Measurements from ENCODE around the gene KAT6B. TPM values are rescaled to one million over a fixed set of nuclear protein-coding genes. Genes with fewer than 3 reads are reported as not detected.

Gene KAT6B
- total and polyA plus RNA-seq, 11 donors: 10.4 to 61.3 (median 42.9) TPM

DNA sequence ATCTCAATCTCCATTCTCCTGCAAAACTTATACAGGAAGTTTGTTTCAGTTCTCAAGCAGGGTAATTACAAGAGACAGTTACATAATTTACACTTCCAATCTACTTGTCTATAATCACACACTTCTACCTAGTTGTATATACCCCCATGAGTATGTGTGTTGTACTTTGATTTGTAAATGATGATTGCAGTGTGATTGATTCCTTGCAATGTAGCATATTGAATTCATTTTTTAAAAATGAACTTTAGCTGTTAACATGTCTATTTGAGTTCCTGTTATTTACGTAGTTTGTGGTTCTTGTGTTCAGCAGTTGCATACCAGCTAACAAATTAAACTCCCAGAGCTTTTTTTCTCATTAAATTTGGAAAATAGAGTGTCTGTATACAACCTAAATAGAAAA lies 182.6 kb downstream of the KAT6B start:
- no peak for TF ChIP-seq POLR2A (IDR thresholded peaks at IDR 0.05)
- TF ChIP-seq, protein P1, sequence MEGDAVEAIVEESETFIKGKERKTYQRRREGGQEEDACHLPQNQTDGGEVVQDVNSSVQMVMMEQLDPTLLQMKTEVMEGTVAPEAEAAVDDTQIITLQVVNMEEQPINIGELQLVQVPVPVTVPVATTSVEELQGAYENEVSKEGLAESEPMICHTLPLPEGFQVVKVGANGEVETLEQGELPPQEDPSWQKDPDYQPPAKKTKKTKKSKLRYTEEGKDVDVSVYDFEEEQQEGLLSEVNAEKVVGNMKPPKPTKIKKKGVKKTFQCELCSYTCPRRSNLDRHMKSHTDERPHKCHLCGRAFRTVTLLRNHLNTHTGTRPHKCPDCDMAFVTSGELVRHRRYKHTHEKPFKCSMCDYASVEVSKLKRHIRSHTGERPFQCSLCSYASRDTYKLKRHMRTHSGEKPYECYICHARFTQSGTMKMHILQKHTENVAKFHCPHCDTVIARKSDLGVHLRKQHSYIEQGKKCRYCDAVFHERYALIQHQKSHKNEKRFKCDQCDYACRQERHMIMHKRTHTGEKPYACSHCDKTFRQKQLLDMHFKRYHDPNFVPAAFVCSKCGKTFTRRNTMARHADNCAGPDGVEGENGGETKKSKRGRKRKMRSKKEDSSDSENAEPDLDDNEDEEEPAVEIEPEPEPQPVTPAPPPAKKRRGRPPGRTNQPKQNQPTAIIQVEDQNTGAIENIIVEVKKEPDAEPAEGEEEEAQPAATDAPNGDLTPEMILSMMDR (IDR thresholded peaks at IDR 0.05): no peak
- ATAC-seq (no peak), DNase-seq (no peak)
- 86 to 93% (median 89%) methylated on average over 1 of the region's 1 CpG for WGBS, 4 donors
- H3K27ac ChIP-seq: no peak overlapping the region
- peaks cover 0 to 26% (median 1%) of the 10 kb centered on the region in 12 donors for H3K4me1 ChIP-seq
- no peaks in the 10 kb centered on the region for H3K9me3 ChIP-seq
- peaks cover 0 to 14% (median 0%) of the 10 kb centered on the region in 9 donors for H3K36me3 ChIP-seq
- H3K27me3 ChIP-seq: no peaks in the 10 kb centered on the region
- intact Hi-C loops (cut with DNase I): loop anchor here in 1 of 10 donors (10.0 kb wide), 1 partner anchor 244 kb away; no protein-coding TSS in a partner anchor
- H3K4me3 ChIP-seq: no peak overlapping the region

DNA sequence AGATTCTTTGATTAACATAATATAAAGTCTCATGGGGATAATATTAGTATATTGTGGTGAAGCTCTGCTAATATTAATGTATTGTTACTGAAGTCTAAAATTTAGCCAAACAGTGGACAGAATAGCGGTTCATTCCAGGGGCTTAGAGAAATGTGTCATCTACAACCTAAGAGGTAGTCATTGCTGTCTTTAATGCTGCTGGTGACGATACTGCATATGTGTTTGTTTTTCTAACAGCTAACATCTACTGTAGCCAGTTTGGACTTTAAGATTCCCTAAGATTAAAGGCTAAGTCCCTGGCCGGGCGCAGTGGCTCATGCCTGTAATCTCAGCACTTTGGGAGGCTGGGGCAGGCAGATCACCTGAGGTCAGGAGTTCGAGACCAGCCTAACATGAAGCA lies 183.0 kb downstream of the KAT6B start:
- WGBS, 4 donors: 88 to 97% (median 95%) methylated on average over 5 of the region's 5 CpGs
- ATAC-seq (no peak), DNase-seq (no peak)
- Histone ChIP-seq H3K4me1 (peaks cover 0 to 31% (median 4%) of the 10 kb centered on the region in 12 donors), H3K4me3 (no peak overlapping the region), H3K9me3 (no peaks in the 10 kb centered on the region), H3K27me3 (no peaks in the 10 kb centered on the region), H3K27ac (no peak overlapping the region), H3K36me3 (peaks cover 0 to 14% (median 0%) of the 10 kb centered on the region in 9 donors)
- TF ChIP-seq, protein P1 (IDR thresholded peaks at IDR 0.05): no peak
- no peak for TF ChIP-seq POLR2A (IDR thresholded peaks at IDR 0.05)
- intact Hi-C loops (cut with DNase I): loop anchor here in 1 of 10 donors (10.0 kb wide), 1 partner anchor 245 kb away; no protein-coding TSS in a partner anchor

DNA sequence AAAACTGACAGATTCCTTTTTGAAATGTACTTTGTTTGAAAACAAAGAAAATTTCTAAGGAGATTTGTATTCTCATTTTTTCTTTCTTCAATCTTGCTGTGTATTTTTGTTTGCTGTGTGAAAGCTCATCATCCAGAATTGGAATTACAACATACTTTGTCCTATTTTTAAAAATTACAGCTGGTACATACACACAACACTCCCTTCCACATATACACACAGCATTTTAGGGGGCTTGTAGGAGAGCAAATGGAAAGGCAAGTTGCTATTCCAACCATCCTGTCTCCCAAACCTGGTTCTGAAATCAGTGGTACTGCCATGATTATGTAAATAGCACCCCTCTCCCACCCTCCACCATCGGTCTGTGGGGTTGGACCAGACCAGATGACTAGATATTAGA lies 184.0 kb downstream of the KAT6B start:
- no peaks in the 10 kb centered on the region for H3K27me3 ChIP-seq
- peaks cover 0 to 14% (median 0%) of the 10 kb centered on the region in 9 donors for H3K36me3 ChIP-seq
- 85 to 100% (median 95%) methylated on average over 1 of the region's 1 CpG for WGBS, 4 donors
- peaks cover 0 to 41% (median 5%) of the 10 kb centered on the region in 12 donors for H3K4me1 ChIP-seq
- intact Hi-C loops (cut with DNase I): loop anchor here in 1 of 10 donors (10.0 kb wide), 1 partner anchor 224 kb away; the partner anchor contains the start of gene COMTD1
- no peak for DNase-seq
- no peak for TF ChIP-seq POLR2A (IDR thresholded peaks at IDR 0.05)
- TF ChIP-seq, protein P1 (IDR thresholded peaks at IDR 0.05): no peak
- H3K27ac ChIP-seq: no peak overlapping the region
- H3K9me3 ChIP-seq: no peaks in the 10 kb centered on the region
- ATAC-seq: no peak
- H3K4me3 ChIP-seq: no peak overlapping the region

DNA sequence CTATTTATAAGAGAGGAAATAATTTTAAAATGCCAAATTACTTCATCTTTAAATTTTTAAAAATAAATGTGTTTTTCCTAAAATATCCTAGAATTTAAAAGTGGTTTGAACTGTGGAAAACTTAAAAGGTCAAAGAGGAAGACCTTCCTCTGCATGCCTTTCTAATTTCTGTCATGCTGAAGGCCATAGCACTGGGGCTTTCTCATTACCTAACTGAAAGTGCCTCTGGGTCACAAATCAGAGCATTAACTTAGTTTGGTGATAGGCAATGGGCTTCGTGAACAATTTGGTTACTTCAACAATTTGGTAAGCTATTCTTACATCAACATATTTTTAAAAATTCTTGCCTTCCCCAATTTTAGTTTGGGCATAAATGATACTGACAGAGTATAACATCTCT lies 184.8 kb downstream of the KAT6B start:
- no peak for ATAC-seq
- no peak overlapping the region for H3K4me3 ChIP-seq
- no peak for TF ChIP-seq POLR2A (IDR thresholded peaks at IDR 0.05)
- TF ChIP-seq, protein P1 (IDR thresholded peaks at IDR 0.05): no peak
- WGBS, 4 donors: 73 to 87% (median 80%) methylated on average over 1 of the region's 1 CpG
- intact Hi-C loops (cut with DNase I): loop anchor here in 1 of 10 donors (10.0 kb wide), 1 partner anchor 224 kb away; the partner anchor contains the start of gene COMTD1
- peaks cover 0 to 42% (median 9%) of the 10 kb centered on the region in 12 donors for H3K4me1 ChIP-seq
- H3K9me3 ChIP-seq: no peaks in the 10 kb centered on the region
- no peaks in the 10 kb centered on the region for H3K27me3 ChIP-seq
- no peak for DNase-seq
- H3K36me3 ChIP-seq: peaks cover 0 to 14% (median 0%) of the 10 kb centered on the region in 9 donors
- no peak overlapping the region for H3K27ac ChIP-seq
